Mucosa of descending colon (tissue), 3 donors: ENCODE data around the gene PALD1. TPM values are rescaled to one million over a fixed set of nuclear protein-coding genes. Genes with fewer than 3 reads are reported as not detected.

Experiments
- ATAC-seq: fragments of 200-7000 bp; cut with Tn5 transposase; one replicate; pipeline ENCODE4 v1.9.1; 2020; ENCODE audit warnings: mild to moderate bottlenecking, moderate library complexity
- DNase-seq, 3 donors: peaks; one replicate each; pipeline ENCODE4 v3.0.0-alpha.2; 2020
- H3K36me3 ChIP-seq: fragments of 200-600 bp; one replicate; pipeline ENCODE4 v1.8.0; 2021; ENCODE audit warnings: low read depth, mild to moderate bottlenecking
- H3K4me1 ChIP-seq: fragments of 200-600 bp; one replicate; pipeline ENCODE4 v1.8.0; 2021; ENCODE audit warnings: low read depth, mild to moderate bottlenecking
- H3K4me3 ChIP-seq: fragments of 200-600 bp; one replicate; pipeline ENCODE4 v1.8.0; 2021; ENCODE audit warnings: mild to moderate bottlenecking
- H3K9me3 ChIP-seq: fragments of 200-600 bp; one replicate; pipeline ENCODE4 v1.8.0; 2021; ENCODE audit warnings: mild to moderate bottlenecking
- intact Hi-C, 2 donors: fragments of 100-400 bp; cut with DNase I in 1 of 2; cut with micrococcal nuclease in 1 of 2; formaldehyde crosslinking; loops; one replicate each; pipeline versions ENCODE4 v1.11.0 to v1.11.1; 2022; cut with DNase I, micrococcal nuclease
- total RNA-seq, 3 donors: library from RNA; stranded (reverse); fragmentation: NEBNext Ultra II Directional in 2 of 3; extraction: Animal tissue kit (Norgen Biotek cat#: 25700) in 2 of 3; gene quantifications; one replicate each; pipeline versions ENCODE4 v1.2.1 to v1.2.4, GENCODE V29; 2021 to 2023
- TF ChIP-seq, protein P1 (sequence below): fragments of 200-600 bp; IDR thresholded peaks from one replicate; pipeline ENCODE4 v1.8.0; 2022; ENCODE audit warnings: antibody characterized with exemption, mild to moderate bottlenecking
- donor health status: DM: no; HTN: no; CAD: no; lungs with moderate emphysema.
- donor health status: DM: no; HTN: no; CAD: no.
- donor health status: DM: no; HTN: yes; CAD: no.

PALD1 gene
- total RNA-seq, 3 donors from 2014 or later = 1.9 to 15.9 (median 3.2) TPM

DNA sequence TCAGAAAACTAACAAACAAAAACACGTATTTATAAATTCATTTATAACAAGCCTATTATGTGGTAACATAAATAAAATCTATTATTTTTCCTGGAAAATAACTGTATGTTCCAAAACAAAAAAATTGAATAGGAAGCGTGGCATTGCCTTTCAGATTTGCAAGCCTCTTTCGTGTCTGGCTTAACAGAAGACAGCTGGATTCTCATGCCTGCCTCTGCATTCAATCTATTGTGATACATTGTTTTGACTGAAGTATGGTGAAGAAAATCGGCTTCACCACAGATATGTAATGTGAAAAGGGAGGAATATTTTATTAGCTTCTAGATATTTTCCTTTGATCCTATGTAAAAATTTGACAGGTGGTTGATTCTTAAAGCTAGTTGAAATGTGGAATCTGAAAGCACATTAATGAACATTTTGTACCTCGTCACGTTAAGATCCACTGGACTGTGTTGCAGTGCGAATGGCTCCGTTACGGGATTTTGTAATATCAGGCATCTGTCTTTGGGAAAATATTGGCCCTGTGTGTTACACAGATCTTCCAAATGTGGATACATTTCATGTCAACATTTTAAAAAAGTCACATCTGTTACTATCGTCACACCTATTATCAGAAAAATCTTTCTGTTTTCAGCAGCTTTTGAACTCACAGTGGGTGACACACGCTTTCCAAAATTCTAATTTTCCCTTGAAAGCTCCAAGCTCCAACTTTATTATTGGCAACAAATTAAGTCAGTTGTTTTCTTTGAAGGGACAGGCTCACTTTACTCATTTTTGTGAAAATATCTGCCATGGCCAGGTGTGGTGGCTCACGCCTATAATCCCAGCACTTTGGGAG is 26.2 kb downstream of the PALD1 start:
- intact Hi-C loops = no loop called here
- H3K36me3 ChIP-seq = no peaks in the 10 kb centered on the region
- TF ChIP-seq, protein P1, sequence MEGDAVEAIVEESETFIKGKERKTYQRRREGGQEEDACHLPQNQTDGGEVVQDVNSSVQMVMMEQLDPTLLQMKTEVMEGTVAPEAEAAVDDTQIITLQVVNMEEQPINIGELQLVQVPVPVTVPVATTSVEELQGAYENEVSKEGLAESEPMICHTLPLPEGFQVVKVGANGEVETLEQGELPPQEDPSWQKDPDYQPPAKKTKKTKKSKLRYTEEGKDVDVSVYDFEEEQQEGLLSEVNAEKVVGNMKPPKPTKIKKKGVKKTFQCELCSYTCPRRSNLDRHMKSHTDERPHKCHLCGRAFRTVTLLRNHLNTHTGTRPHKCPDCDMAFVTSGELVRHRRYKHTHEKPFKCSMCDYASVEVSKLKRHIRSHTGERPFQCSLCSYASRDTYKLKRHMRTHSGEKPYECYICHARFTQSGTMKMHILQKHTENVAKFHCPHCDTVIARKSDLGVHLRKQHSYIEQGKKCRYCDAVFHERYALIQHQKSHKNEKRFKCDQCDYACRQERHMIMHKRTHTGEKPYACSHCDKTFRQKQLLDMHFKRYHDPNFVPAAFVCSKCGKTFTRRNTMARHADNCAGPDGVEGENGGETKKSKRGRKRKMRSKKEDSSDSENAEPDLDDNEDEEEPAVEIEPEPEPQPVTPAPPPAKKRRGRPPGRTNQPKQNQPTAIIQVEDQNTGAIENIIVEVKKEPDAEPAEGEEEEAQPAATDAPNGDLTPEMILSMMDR = no peak
- no peaks in the 10 kb centered on the region for H3K9me3 ChIP-seq
- ATAC-seq (no peak), DNase-seq (no peak)
- H3K4me3 ChIP-seq = no peak overlapping the region
- peaks cover 9% of the 10 kb centered on the region for H3K4me1 ChIP-seq

DNA sequence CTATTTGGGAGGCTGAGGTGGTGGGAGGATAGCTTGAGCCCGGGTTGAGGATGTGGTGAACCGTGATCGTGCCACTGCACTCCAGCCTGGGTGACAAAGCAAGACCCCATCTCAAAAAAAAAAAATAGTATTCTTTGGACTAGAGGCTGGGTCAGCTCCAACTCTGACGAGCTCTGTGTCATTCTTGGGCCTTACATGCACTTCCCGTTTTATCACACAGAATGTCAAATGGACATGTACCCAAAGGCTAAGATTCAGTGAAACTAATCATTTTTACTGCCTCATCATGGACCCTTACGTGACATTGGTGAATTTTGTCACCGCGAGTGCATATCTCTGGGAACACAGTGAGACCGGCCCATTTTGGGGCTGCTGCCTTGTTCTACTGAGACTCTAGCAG is 27.3 kb downstream of the PALD1 start:
- DNase-seq (no peak), ATAC-seq (no peak)
- TF ChIP-seq, protein P1 = no peak
- no peaks in the 10 kb centered on the region for H3K9me3 ChIP-seq
- intact Hi-C loops = no loop called here
- no peak overlapping the region for H3K4me3 ChIP-seq
- H3K36me3 ChIP-seq = no peaks in the 10 kb centered on the region
- H3K4me1 ChIP-seq = peaks cover 10% of the 10 kb centered on the region

DNA sequence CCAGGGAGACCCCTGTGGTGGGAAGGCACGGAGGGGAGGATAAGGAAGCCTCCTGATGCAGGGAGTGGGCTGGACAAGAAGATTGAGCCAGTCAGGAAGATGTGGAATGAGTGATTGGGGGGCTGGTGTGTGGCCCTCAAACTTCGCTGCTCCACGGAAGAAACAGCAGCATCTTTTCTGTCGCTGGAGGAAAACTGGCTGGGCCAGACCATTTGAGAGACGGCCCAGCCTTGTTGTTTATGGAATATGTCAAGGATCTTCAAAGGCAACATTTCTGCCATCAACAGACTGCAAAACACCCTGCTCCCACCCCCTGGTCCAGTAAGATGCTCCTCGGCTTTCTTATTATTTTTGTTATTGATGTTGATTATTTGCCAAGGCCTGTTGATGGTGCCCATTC is 29.4 kb downstream of the PALD1 start:
- H3K36me3 ChIP-seq = no peaks in the 10 kb centered on the region
- H3K4me1 ChIP-seq = peaks cover 10% of the 10 kb centered on the region
- no peaks in the 10 kb centered on the region for H3K9me3 ChIP-seq
- DNase-seq (no peak), ATAC-seq (no peak)
- intact Hi-C loops = no loop called here
- TF ChIP-seq, protein P1 = no peak
- no peak overlapping the region for H3K4me3 ChIP-seq

DNA sequence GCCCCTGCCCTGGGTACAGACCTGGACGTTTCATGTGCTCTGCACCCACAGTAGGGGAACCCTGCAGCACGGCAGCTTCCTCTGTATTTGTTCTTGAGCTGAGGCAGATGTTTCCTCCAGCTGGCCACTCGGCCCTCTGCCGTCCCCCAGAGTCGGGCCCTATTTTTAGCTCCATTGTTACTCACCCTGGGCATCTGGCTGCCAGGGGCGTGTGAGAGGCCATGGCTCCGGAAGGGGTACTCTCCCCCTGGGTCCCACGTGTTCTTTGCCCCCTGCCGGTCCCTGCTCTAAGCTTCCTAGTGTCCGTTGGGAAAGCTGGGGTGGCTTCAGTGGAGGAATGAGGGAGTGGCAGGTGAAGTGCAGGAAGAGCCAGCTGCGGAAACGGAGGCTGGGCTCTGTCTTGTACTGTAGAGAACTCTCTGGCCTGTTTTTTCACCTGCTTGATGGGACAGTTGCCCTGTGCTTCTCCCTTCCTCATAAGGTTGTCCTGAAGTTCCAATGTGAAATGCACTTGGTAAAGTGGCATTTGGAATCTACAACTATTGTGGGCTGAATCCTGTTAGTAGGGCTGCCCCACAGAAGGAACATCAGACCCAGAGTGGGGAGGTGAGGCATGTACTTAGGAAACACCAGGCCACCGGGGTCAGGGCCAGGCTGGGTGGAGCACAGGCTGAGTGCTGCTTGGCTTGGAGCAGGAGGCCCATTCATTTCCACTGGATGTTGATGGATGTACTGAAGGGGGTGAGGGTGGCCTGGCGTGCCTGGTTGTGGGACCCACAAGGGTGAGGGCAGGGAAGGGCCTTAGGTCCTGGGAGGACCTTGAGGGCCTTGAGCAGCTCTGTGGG is 30.6 kb downstream of the PALD1 start:
- no peaks in the 10 kb centered on the region for H3K9me3 ChIP-seq
- no peak overlapping the region for H3K4me3 ChIP-seq
- intact Hi-C loops = no loop called here
- H3K36me3 ChIP-seq = no peaks in the 10 kb centered on the region
- TF ChIP-seq, protein P1 = no peak
- ATAC-seq = peak; percentile 81
- peaks cover 10% of the 10 kb centered on the region for H3K4me1 ChIP-seq
- DNase-seq = peak in 2 of 3 donors; percentile 49 to 51

DNA sequence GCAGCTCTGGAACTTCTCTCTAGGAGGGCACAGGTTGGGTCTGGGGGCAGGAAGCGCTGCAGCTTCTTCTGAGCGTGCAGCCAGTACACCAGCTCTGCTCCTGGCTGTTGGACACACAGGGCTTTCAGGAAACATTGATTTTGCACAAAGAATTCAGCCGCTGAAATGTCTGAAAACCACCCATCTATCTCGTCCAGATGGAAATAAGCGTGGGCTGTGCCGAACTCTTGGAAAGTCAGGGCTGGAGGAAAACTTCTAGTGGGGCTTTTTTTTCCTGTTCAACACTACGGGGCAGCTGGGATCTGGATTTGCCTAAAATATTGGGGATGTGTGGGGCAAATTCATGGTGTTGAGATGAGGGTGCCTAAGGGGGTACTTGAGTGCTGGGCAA is 31.2 kb downstream of the PALD1 start:
- no peak for DNase-seq
- no peaks in the 10 kb centered on the region for H3K36me3 ChIP-seq
- TF ChIP-seq, protein P1 = no peak
- H3K4me1 ChIP-seq = peaks cover 10% of the 10 kb centered on the region
- intact Hi-C loops = no loop called here
- H3K9me3 ChIP-seq = no peaks in the 10 kb centered on the region
- no peak overlapping the region for H3K4me3 ChIP-seq
- ATAC-seq = no peak
